Glomerular endothelial cell (primary cell): ENCODE data around the gene RPS5. TPM values are rescaled to one million over a fixed set of nuclear protein-coding genes. Genes with fewer than 3 reads are reported as not detected.

Experiments used
- total RNA-seq: library from RNA; depleted of rRNA; stranded (reverse); fragments of >200 nt; gene quantifications from 2 replicates; pipeline ENCODE4 v1.2.3, GENCODE V29; 2015

RPS5 gene
- total RNA-seq, 1 donor from 2014 or later: 1,315 TPM

Other genes starting within 250 kb of the RPS5 start
- 8.5 and 11.7 TPM in 2 replicates for gene ZNF329, start 236.5 kb upstream of the RPS5 start, total RNA-seq
- gene ZNF274, start 204.2 kb upstream of the RPS5 start, total RNA-seq: 20.6 and 33.3 TPM in 2 replicates
- 32.5 and 46.6 TPM in 2 replicates for gene ZNF544, start 158.4 kb upstream of the RPS5 start, total RNA-seq
- 7.3 and 8.6 TPM in 2 replicates for gene ZNF8, start 108.3 kb upstream of the RPS5 start, total RNA-seq
- 15.6 and 34.3 TPM in 2 replicates for gene ERVK3-1, start 81.9 kb upstream of the RPS5 start, total RNA-seq
- 1.8 and 3.5 TPM in 2 replicates for gene ZSCAN22, start 60.3 kb upstream of the RPS5 start, total RNA-seq
- gene A1BG, start 33.8 kb upstream of the RPS5 start, total RNA-seq: 11.8 and 40.5 TPM in 2 replicates
- 0.58 and 1.2 TPM in 2 replicates for gene ZNF497, start 24.5 kb upstream of the RPS5 start, total RNA-seq
- 1.9 and 5.3 TPM in 2 replicates for gene ZNF837, start 6.2 kb upstream of the RPS5 start, total RNA-seq
- gene RNF225, start 8.4 kb downstream of the RPS5 start, total RNA-seq: 0.68 TPM in 1 of 2 replicates, not detected in the other
- 5.7 and 8.4 TPM in 2 replicates for gene ZNF584, start 21.4 kb downstream of the RPS5 start, total RNA-seq
- gene ZNF132, start 52.9 kb downstream of the RPS5 start, total RNA-seq: 3.3 and 4.4 TPM in 2 replicates
- 5.3 and 6.3 TPM in 2 replicates for gene ZNF324B, start 64.4 kb downstream of the RPS5 start, total RNA-seq
- 14.3 and 19.5 TPM in 2 replicates for gene ZNF324, start 79.8 kb downstream of the RPS5 start, total RNA-seq
- gene ZNF446, start 89.1 kb downstream of the RPS5 start, total RNA-seq: 10.9 and 11.5 TPM in 2 replicates
- 6.4 and 8.7 TPM in 2 replicates for gene SLC27A5, start 124.7 kb downstream of the RPS5 start, total RNA-seq
- gene ZBTB45, start 132.5 kb downstream of the RPS5 start, total RNA-seq: 15.4 and 16.7 TPM in 2 replicates
- gene TRIM28, start 156.8 kb downstream of the RPS5 start, total RNA-seq: 252 and 298 TPM in 2 replicates
- 104 and 137 TPM in 2 replicates for gene CHMP2A, start 167.8 kb downstream of the RPS5 start, total RNA-seq
- gene UBE2M, start 171.3 kb downstream of the RPS5 start, total RNA-seq: 34.7 and 60.8 TPM in 2 replicates
- 18.6 and 23.1 TPM in 2 replicates for gene MZF1, start 186.1 kb downstream of the RPS5 start, total RNA-seq